B cell (primary cell): ENCODE results near the gene CELA2A. TPM values are rescaled to one million over a fixed set of nuclear protein-coding genes. Genes with fewer than 3 reads are reported as not detected.
"Not testable (repeated sequence)": the region's sequence is repeated elsewhere in the genome, so short reads cannot be mapped to it uniquely, and the experiment has no call there.

Experiments
- ATAC-seq: fragments of 200-7000 bp; cut with Tn5 transposase; one replicate; pipeline ENCODE4 v1.10.0; 2021; ENCODE audit warnings: low read depth, mild to moderate bottlenecking, moderate number of reproducible peaks, moderate library complexity
- CTCF ChIA-PET: fragments of 350-600 bp; sonication (Branson Sonifier 250); formaldehyde crosslinking; loops from one replicate; lab custom pipeline; 2021; ENCODE audit warnings: antibody characterized with exemption, inconsistent platforms; lab: Charles Lee
- POLR2A ChIA-PET: fragments of 350-600 bp; sonication (Branson Sonifier 250); formaldehyde crosslinking; loops from one replicate; lab custom pipeline; 2021; ENCODE audit warnings: antibody characterized with exemption; lab: Charles Lee
- DNase-seq: peaks from one replicate; pipeline ENCODE4 v3.0.0; 2013
- H2AFZ ChIP-seq: 2 replicates; pipeline ENCODE4 v1.6.1; 2012; ENCODE audit warnings: mild to moderate bottlenecking, low read depth, low read length; ENCODE audit not compliant: insufficient read depth, poor library complexity, severe bottlenecking
- H3K27ac ChIP-seq, 2 donors: 1 replicate in 1 of 2; 2 replicates in 1 of 2; pipeline ENCODE4 v1.5.1; 2012 to 2013; ENCODE audit warnings: low read length in 2 of 2, mild to moderate bottlenecking in 2 of 2, moderate library complexity in 1 of 2
- H3K27me3 ChIP-seq, 4 experiments: fragments of 200-600 bp in 1 of 4; sonication (generic) in 1 of 4; replicated peaks in 1 of 4; 1 replicate in 2 of 4; 2 replicates in 2 of 4; pipeline versions ENCODE4 v1.6.1 to v1.7.0; 2013 to 2016; ENCODE audit warnings: low read length in 3 of 4, mild to moderate bottlenecking in 2 of 4, mixed read lengths in 1 of 4, moderate library complexity in 1 of 4; ENCODE audit not compliant: insufficient read depth in 4 of 4, control insufficient read depth in 3 of 4; ENCODE audit errors: control extremely low read depth in 1 of 4
- H3K36me3 ChIP-seq, 2 experiments: replicated peaks in 1 of 2; 1 replicate in 1 of 2; 2 replicates in 1 of 2; pipeline versions ENCODE4 v1.6.1 to v1.7.1; 2013; ENCODE audit warnings: low read length in 1 of 2; ENCODE audit not compliant: insufficient read depth in 2 of 2, control insufficient read depth in 1 of 2; ENCODE audit errors: control extremely low read depth in 1 of 2, extremely low read depth in 1 of 2
- H3K4me1 ChIP-seq, 2 donors: fragments of 200-600 bp in 1 of 2; sonication (generic) in 1 of 2; 1 replicate in 1 of 2; 2 replicates in 1 of 2; pipeline versions ENCODE4 v1.5.1 to v1.6.1; 2013 to 2017; ENCODE audit warnings: low read length in 2 of 2; ENCODE audit not compliant: control insufficient read depth in 2 of 2, insufficient read depth in 2 of 2
- H3K4me2 ChIP-seq: replicated peaks from 2 replicates; pipeline ENCODE3; 2012; ENCODE audit warnings: mild to moderate bottlenecking, low read depth, low read length; ENCODE audit not compliant: poor library complexity, severe bottlenecking
- H3K4me3 ChIP-seq, 5 experiments: fragments of 200-600 bp in 1 of 5; sonication (generic) in 1 of 5; 1 replicate in 3 of 5; 2 replicates in 2 of 5; pipeline versions ENCODE4 v1.5.1 to v1.7.0; 2011 to 2016; ENCODE audit warnings: low read length in 4 of 5, mild to moderate bottlenecking in 4 of 5, low read depth in 2 of 5, control low read depth in 1 of 5, moderate library complexity in 1 of 5; ENCODE audit not compliant: insufficient read depth in 1 of 5; ENCODE audit errors: control extremely low read depth in 1 of 5, extremely low read depth in 1 of 5
- H3K79me2 ChIP-seq: fragments of 200-600 bp; sonication (generic); one replicate; pipeline ENCODE4 v1.6.0; 2016; ENCODE audit warnings: low read length; ENCODE audit not compliant: control insufficient read depth, insufficient read depth
- H3K9ac ChIP-seq: fragments of 200-600 bp; sonication (generic); 2 replicates; pipeline ENCODE4 v1.6.1; 2017; ENCODE audit warnings: mild to moderate bottlenecking, low read length, moderate library complexity
- H3K9me3 ChIP-seq, 3 donors: one replicate each; pipeline versions ENCODE4 v1.6.1 to v1.7.1; 2013; ENCODE audit warnings: low read length in 2 of 3; ENCODE audit not compliant: control insufficient read depth in 2 of 3, insufficient read depth in 1 of 3; ENCODE audit errors: control extremely low read depth in 1 of 3
- H4K20me1 ChIP-seq: 2 replicates; pipeline ENCODE4 v1.6.0; 2012; ENCODE audit warnings: mild to moderate bottlenecking, low read length; ENCODE audit not compliant: insufficient read depth, control insufficient read depth, poor library complexity, severe bottlenecking
- H3K27ac Mint-ChIP-seq: one replicate; pipeline ENCODE4 v1.8.0; 2021; ENCODE audit warnings: mixed read lengths
- H3K27me3 Mint-ChIP-seq: one replicate; pipeline ENCODE4 v1.8.0; 2021; ENCODE audit warnings: mixed read lengths
- H3K4me1 Mint-ChIP-seq: one replicate; pipeline ENCODE4 v1.8.0; 2021; ENCODE audit warnings: mixed read lengths
- H3K4me3 Mint-ChIP-seq: one replicate; pipeline ENCODE4 v1.8.0; 2021; ENCODE audit warnings: mixed read lengths
- H3K9me3 Mint-ChIP-seq: one replicate; pipeline ENCODE4 v1.8.0; 2022; ENCODE audit warnings: mixed read lengths; ENCODE audit not compliant: insufficient read depth
- CTCF ChIP-seq: fragments of 200-600 bp; IDR thresholded peaks from one replicate; pipeline ENCODE4 v1.8.0; 2022; ENCODE audit warnings: antibody characterized with exemption, mild to moderate bottlenecking
- EZH2 ChIP-seq: IDR thresholded peaks from 2 replicates; pipeline ENCODE4 v1.6.1; 2012; ENCODE audit warnings: borderline replicate concordance, low read depth, mild to moderate bottlenecking, moderate library complexity, low read length; ENCODE audit not compliant: insufficient read depth, poor library complexity, severe bottlenecking
- WGBS: methylation state at CpG from one replicate; pipeline ENCODE4 v1.1.5; 2013; ENCODE audit warnings: missing lambda C conversion rate; ENCODE audit not compliant: insufficient coverage; 5-methylcytosine and 5-hydroxymethylcytosine counted together
- intact Hi-C: fragments of 100-400 bp; cut with micrococcal nuclease; formaldehyde crosslinking; loops from one replicate; pipeline ENCODE4 v1.10.0; 2022
- polyA plus RNA-seq: library from polyadenylated mRNA; depleted of rRNA; stranded (reverse); fragments of >200 nt; gene quantifications from 2 replicates; pipeline ENCODE4 v1.2.3, GENCODE V29; 2012
- total RNA-seq, 2 donors: library from RNA; stranded (reverse); fragments of 120-200 nt in 1 of 2; gene quantifications; 1 replicate in 1 of 2; 2 replicates in 1 of 2; pipeline versions ENCODE4 v1.2.3 to v1.2.4, GENCODE V29; 2013 to 2022

The CELA2A gene
- total and polyA plus RNA-seq, 2 donors (not counting 1 experiment from before 2014, with no cell fraction given): not detected

GRCh38 chr1:15479654-15480347, 23.3 kb downstream of the CELA2A start:
- no peaks in the 10 kb centered on the region for H3K4me1 ChIP-seq
- H3K27ac ChIP-seq: no peak overlapping the region
- H3K27ac Mint-ChIP-seq: no peak overlapping the region
- no peaks in the 10 kb centered on the region for H3K79me2 ChIP-seq
- no peaks in the 10 kb centered on the region for H3K9me3 Mint-ChIP-seq
- H2AFZ ChIP-seq: no peak overlapping the region
- H3K36me3 ChIP-seq: no peaks in the 10 kb centered on the region
- TF ChIP-seq CTCF: no peak
- no peak for TF ChIP-seq EZH2
- no peaks in the 10 kb centered on the region for H3K9me3 ChIP-seq
- intact Hi-C loops: no loop called here
- no peaks in the 10 kb centered on the region for H3K27me3 ChIP-seq
- H3K4me3 ChIP-seq: no peak overlapping the region
- no peaks in the 10 kb centered on the region for H4K20me1 ChIP-seq
- no peaks in the 10 kb centered on the region for H3K4me1 Mint-ChIP-seq
- no peak overlapping the region for H3K9ac ChIP-seq
- ChIA-PET POLR2A (no interaction called here), CTCF (no interaction called here)
- H3K27me3 Mint-ChIP-seq: no peaks in the 10 kb centered on the region
- ATAC-seq (no peak), DNase-seq (no peak)
- H3K4me2 ChIP-seq: no peak overlapping the region
- no peak overlapping the region for H3K4me3 Mint-ChIP-seq
- 89% methylated on average over 8 of the region's 11 CpGs for WGBS

GRCh38 chr1:15482455-15482854, 25.9 kb downstream of the CELA2A start:
- H3K9me3 ChIP-seq, H3K9ac ChIP-seq, ATAC-seq, POLR2A ChIA-PET, H3K4me2 ChIP-seq, H3K36me3 ChIP-seq, H3K79me2 ChIP-seq, H3K4me1 ChIP-seq, intact Hi-C loops, H3K4me3 Mint-ChIP-seq, H2AFZ ChIP-seq, DNase-seq, H4K20me1 ChIP-seq, CTCF ChIA-PET, H3K27me3 Mint-ChIP-seq, H3K9me3 Mint-ChIP-seq, H3K4me3 ChIP-seq, H3K4me1 Mint-ChIP-seq, H3K27ac ChIP-seq, H3K27ac Mint-ChIP-seq, H3K27me3 ChIP-seq: not testable (repeated sequence)
- 91% methylated on average over 4 of the region's 6 CpGs for WGBS

GRCh38 chr1:15482983-15483543, 26.5 kb downstream of the CELA2A start:
- not testable (repeated sequence) for H3K27ac Mint-ChIP-seq, H3K4me1 ChIP-seq
- WGBS: 95% methylated on average over 8 of the region's 16 CpGs

More at GRCh38 chr1:15482983-15483543, 26.5 kb downstream of the CELA2A start:
- H3K4me2 ChIP-seq, H4K20me1 ChIP-seq, H3K4me3 Mint-ChIP-seq, ATAC-seq, H3K27me3 ChIP-seq, H3K36me3 ChIP-seq, H3K4me1 Mint-ChIP-seq, H3K9me3 ChIP-seq, H3K27me3 Mint-ChIP-seq, POLR2A ChIA-PET, H3K79me2 ChIP-seq, H3K9ac ChIP-seq, H3K4me3 ChIP-seq, DNase-seq, intact Hi-C loops, H3K27ac ChIP-seq, H2AFZ ChIP-seq, H3K9me3 Mint-ChIP-seq: not testable (repeated sequence)
- CTCF ChIA-PET: interaction anchor here (0.6 kb wide), 1 partner anchor 1458 kb away, joined by 3 read pairs; no protein-coding TSS in a partner anchor
